ENCODE results near the gene KAT2B. TPM values are rescaled to one million over a fixed set of nuclear protein-coding genes. Genes with fewer than 3 reads are reported as not detected.

KAT2B gene
- total RNA-seq, 1 donor from 2014 or later: 11.6 TPM

DNA sequence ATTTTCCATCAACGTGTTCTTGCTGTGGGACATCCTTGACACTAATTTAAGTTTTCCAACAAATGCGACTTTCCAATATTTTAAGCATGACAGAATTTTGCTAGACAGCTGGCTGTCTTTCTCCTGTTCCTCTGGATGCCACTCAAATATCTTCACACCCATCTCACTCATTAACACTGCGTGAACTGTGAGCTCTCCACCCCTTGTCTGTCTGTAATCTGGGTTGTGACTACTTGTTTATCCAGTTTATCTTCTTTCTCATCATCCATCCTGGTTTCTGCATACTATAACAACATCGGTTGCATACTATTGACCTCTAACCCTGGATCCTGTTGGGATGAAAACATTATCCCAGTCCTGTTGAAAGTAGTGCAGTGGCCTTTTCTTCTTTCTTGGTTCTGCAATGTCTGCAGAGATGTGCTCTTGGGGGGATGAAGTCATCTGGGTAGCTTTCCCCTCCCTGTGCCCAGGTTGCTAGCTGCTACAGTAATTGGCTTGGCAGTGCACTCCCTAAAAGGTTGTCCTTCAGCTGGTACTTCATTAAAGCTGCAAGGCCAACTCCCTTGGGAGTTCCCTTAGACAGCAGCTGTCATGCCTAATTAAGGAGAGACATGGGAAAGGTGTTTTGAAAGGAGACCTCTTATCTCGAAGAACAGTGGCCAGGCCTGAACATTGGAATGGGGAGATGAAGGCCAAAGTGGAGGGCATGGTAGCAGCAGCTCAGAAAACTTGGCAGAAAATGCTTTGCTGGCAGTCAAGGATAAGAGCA lies 24.7 kb downstream of the KAT2B start:
- no peak for DNase-seq (ENCODE audit: low read depth in 2 of 2)

DNA sequence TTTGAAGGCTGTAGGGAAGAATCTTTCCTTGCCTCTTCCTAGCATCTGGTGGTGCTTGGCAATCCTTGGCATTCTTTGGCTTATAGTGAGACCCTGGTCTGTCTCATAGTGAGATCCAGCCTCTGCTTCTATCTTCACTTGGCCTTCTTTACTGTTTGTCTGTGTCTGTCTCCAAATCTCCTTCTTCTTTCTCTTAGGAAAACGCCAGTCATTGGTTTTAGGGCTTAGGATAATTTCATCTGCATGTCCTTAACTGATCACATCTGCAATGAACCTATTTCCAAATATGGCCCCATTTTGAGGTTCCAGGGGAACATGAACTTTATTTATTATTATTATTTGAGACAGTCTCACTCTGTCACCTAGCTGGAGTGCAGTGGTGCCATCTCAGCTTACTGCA lies 25.8 kb downstream of the KAT2B start:
- no peak for DNase-seq (ENCODE audit: low read depth in 2 of 2)

- DNase-seq (ENCODE audit: low read depth in 2 of 2): peak in 1 of 2 donors; percentile 23
These were observed 26.8 kb downstream of the KAT2B start for GRCh38 chr3:20066850-20067617.

DNA sequence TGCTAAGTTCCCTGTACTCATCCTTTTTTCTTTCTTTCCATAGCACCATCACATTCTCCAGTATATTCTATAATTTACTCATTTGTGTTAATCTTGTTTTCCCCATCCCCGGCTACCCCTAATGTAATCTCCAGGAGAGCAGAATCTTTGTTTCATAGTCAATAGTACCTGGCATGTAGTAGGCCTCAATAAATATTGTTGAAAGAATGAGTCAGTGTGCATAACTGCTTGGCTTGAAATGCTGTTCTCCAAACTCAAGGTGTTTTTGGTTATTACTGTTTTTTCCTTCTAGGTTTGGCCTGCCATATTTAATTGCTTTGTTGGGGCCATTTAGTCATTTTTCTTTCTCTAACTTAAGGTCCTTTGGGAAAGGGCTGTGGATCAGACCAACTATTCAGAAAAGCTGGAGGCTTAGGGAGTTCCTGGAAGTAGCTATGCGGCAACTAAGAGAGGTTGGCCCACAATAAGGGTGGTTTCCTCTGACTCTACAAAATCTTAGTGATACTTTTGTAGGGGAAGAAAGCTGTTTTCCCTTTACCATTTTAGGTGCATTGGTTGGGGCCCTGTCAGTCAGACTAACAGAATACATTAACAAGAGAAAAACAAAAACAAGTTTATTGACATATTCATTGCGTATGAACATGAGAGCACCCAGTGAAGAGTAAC lies 28.4 kb downstream of the KAT2B start:
- DNase-seq (ENCODE audit: low read depth in 2 of 2): no peak

GRCh38 chr3:20069178-20069532 lies 28.9 kb downstream of the KAT2B start:
- no peak for DNase-seq (ENCODE audit: low read depth in 2 of 2)

DNA sequence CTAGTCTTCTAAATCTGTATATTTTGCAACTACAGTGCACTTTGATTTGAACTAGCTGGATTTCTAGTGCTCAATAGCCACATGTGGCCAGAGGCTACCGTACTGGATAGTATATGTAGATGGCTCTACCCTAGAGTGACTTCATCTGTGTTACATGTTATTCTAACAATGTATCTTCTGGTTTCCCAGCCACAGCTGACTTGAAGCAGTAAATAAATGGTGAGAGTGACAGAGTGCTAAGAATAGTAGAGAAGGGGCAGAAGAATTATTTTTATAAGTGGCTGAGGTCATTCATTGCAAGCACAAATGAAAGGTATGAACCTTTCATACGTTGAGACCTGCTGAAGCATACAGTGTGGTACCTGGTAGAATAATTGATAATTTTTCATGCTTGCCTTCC lies 30.9 kb downstream of the KAT2B start:
- no peak for DNase-seq (ENCODE audit: low read depth in 2 of 2)

DNA sequence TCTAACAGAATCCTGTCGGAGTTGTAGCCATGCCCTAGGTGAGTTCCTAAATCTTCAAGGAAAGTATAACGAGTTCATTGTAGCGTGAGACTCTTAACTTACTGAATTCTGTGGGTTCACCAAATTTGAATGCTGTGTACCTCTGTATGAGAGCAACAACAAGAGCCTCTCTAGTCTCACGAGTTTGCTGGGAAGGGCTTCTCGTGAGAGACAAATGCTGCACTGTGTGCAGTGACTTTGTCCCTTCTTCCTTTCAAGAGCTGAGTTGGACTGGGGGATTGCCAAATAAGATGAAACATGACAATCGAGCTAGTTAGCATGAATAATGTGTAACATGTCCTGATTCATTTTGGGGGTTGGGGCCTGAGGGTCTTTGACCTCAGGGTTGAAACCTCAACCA lies 32.2 kb downstream of the KAT2B start:
- no peak for DNase-seq (ENCODE audit: low read depth in 2 of 2)

DNA sequence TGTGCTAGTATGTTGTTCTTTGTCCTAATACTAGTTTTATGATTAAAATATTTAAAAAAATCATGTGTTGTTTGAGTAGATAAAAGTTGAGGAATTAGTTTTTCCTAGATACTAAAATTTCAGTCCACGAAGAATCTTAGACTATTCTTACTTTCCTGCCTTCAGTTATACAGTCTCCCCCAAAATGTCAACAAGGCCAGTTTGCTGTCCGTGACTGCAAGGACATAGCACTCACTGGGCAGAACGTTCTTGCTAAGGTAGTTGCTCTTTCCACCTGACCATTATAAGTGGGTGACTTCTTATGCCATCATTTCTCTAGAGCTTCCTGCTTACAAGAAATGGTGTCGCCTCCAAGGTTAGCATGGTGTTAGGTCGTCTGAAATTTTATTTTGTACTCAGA lies 32.8 kb downstream of the KAT2B start:
- no peak for DNase-seq (ENCODE audit: low read depth in 2 of 2)

DNA sequence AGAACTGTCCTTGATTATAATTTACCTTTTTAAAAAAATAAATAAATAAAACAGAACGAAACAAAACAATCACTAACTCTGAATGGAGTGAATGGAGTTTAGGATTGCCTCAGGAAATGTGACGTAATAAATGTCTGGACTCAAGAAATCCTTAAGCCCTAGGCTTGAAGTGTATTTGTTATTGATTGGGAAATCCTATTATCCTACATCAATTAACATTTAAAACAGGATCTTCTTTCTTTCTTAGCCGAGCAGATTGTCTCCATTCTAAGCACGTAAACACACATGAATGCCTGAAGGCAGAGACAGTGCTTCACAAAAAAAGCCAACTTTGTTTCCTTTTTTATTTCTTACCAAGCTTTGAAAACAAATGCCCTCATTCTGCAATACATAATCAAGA lies 33.4 kb downstream of the KAT2B start:
- no peak for DNase-seq (ENCODE audit: low read depth in 2 of 2)

- peak in 1 of 2 donors; percentile 10 for DNase-seq (ENCODE audit: low read depth in 2 of 2)
These were observed 34.2 kb downstream of the KAT2B start for GRCh38 chr3:20074226-20075063.

- DNase-seq (ENCODE audit: low read depth in 2 of 2): no peak
These were observed 35.0 kb downstream of the KAT2B start for GRCh38 chr3:20075197-20075596.

- DNase-seq (ENCODE audit: low read depth in 2 of 2): no peak
These were observed 36.2 kb downstream of the KAT2B start for GRCh38 chr3:20076296-20076997.

DNA sequence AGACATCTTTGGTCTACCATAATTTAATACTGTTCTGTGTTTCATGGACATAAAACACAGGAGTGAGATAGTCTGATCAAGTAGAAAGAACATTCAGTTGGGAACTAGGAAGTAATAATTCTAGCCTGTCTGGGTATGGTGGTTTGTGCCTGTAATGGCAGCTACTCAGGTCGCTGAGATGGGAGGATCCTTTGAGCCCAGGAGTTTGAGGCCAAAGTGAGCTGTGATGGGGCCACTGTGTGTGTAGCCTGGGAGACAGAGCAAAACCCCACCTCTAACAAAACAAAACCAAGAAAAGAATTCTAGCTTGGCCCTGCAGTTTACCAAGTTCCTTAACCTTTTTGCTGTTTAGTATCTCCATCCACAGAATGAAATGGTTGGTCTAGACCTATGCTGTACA lies 36.8 kb downstream of the KAT2B start:
- no peak for DNase-seq (ENCODE audit: low read depth in 2 of 2)

DNA sequence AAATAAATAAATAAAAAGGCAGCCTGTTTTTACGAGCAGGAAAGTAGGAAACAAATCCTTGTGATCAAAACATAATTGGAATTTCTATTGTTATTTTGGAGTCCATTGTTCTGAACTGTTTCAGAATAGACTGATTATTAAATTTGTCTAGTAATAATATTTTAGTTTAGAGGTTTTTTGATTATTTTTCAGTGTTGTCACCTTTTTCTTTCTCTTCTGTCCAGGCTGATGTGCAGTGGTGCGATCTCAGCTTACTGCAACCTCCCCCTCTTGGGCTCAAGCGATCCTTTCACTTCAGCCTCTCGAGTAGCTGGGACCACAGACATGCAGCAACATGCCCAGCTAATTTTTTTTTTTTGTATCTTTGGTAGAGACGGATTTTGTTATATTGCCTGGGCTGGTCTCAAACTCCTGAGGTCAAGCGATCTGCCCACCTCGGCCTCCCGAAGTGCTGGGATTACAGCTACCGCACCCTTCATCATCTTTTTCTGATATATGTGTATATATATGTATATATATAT lies 38.0 kb downstream of the KAT2B start:
- DNase-seq (ENCODE audit: low read depth in 2 of 2): no peak

GRCh38 chr3:20079621-20080020 lies 39.4 kb downstream of the KAT2B start:
- no peak for DNase-seq (ENCODE audit: low read depth in 2 of 2)

DNA sequence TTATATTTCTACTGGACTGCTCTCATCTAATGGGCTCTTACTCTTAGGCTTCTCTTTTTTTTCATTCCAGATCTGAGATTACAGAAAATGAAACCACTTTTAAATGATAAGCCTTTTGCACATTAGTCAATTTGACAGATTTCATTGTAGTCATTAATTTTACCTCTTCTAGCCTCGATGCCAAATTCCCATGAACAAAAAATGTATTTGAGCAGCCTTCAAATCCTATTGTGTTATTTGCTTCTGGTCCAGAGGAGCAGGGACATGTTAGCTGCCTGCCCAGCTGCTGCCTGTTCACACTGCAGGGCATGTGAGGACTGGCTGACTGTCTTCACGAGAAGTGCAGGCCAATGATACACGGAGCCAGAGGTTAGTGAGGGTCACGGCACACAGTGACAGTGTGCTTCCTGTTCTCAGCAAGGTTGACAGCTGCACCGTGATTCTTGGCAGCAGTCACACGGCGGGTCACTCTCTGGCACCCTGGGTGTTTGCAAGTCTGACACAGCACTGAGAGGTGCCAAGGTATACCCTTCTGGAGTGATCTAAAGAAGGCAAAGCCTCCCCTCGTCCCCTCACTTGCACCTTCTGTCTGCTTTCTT lies 40.8 kb downstream of the KAT2B start:
- DNase-seq (ENCODE audit: low read depth in 2 of 2): peak; percentile 95 to 98

DNA sequence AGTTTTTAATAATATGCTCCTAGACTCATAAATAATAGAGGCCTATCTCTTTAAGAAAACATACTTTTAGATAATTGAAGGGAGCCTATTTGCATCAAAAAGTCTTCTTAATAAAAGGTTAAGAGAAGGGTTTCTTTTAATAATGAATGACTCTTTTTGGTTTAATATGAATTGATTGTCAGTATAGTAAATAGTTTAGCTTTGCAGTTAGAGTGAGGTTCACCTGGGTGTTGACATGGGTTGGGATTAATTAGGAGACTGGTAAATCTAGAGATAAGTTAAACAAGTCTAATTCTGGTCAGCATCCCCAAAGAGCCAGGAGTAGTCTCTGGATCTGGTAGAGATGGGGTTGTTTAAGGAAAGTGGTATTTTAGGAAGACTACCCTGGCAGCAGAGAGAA lies 43.0 kb downstream of the KAT2B start:
- no peak for DNase-seq (ENCODE audit: low read depth in 2 of 2)

GRCh38 chr3:20083953-20084352 lies 43.7 kb downstream of the KAT2B start:
- no peak for DNase-seq (ENCODE audit: low read depth in 2 of 2)

- no peak for DNase-seq (ENCODE audit: low read depth in 2 of 2)
These were observed 51.2 kb downstream of the KAT2B start for GRCh38 chr3:20091331-20092047.

- DNase-seq (ENCODE audit: low read depth in 2 of 2): no peak
These were observed 55.2 kb downstream of the KAT2B start for GRCh38 chr3:20095470-20095869.
